Measurements from ENCODE around the gene PROKR1.
"Not testable (repeated sequence)": the region's sequence is repeated elsewhere in the genome, so short reads cannot be mapped to it uniquely, and the experiment has no call there.

PROKR1 gene

DNA sequence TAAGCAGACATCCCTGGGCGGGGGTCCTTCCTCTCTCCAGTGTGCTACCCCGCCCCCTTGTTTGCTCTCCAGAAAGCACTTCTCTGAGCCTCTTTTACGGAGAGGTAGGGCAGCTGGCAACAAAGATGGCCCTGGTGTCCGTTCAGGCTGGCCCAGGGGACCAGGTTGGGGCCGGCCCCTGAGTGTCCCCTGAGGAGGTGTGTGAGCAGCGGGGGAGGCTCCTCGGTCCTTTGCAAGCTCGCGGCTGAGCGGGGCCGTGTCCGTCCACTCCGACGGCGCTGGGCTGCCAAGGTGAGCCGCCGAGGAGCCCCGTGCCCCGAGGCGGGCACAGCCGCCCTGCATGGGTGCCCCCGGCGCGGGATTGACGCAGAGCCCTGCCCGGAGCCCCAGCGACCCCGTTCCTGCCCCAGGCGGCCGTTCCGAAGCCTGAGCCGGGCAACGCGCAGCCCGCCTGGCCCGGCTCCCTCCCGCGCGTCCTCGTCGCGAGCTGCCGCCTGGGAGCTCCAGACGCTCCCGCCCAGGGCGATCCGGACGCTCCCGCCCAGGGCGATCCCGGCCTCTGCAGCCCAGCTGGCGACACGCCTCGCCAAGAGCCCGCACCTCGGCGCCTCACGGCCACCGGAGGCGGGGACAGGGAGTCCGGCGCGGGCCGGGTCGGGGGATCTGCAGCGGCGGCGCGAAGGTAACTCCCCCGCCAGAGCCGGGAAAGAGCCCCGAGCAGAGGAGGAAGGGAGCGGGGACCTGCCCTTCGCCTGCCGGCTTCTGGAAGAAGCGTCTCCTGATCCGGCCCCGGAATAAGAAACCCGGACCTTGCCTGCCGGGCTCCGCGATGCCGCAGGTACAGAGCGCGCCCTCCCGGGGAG is at the start of gene PROKR1:
TSS of gene PROKR1 (plus strand) at position 569 of the 863 bp plus-strand sequence. CDS start 2,243 bp downstream, outside the sequence.
- TF ChIP-seq, protein P1, sequence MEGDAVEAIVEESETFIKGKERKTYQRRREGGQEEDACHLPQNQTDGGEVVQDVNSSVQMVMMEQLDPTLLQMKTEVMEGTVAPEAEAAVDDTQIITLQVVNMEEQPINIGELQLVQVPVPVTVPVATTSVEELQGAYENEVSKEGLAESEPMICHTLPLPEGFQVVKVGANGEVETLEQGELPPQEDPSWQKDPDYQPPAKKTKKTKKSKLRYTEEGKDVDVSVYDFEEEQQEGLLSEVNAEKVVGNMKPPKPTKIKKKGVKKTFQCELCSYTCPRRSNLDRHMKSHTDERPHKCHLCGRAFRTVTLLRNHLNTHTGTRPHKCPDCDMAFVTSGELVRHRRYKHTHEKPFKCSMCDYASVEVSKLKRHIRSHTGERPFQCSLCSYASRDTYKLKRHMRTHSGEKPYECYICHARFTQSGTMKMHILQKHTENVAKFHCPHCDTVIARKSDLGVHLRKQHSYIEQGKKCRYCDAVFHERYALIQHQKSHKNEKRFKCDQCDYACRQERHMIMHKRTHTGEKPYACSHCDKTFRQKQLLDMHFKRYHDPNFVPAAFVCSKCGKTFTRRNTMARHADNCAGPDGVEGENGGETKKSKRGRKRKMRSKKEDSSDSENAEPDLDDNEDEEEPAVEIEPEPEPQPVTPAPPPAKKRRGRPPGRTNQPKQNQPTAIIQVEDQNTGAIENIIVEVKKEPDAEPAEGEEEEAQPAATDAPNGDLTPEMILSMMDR (IDR thresholded peaks at IDR 0.05; ENCODE audit: control insufficient read depth, insufficient read depth, low read depth, low read length, missing control alignments), result no peak
- DNase-seq (ENCODE audit: low read depth), result no peak
- H3K4me3 ChIP-seq (ENCODE audit: control insufficient read depth, low read depth, low read length), result peak within 1 kb of the TSS; percentile 13

DNA sequence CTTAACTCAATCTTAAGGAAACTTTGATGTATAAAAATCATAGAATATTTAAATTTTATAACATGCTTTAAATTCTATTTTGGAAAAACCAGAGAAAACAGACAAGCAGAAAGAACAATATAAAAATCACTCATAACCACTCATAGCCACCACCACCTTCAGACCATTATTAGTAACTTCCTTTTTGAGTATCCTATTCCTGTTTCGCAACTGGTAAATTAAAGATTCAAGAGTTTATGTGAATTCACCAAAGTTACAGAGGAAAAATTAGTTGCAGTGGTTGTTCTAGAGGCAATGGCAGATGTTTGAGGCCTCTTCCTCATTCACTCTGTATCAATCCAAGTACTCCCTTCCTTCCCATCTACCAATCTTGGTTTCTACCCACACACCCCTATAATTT is 49.3 kb upstream of the PROKR1 start:
- DNase-seq (ENCODE audit: low read depth), result no peak
- H3K4me3 ChIP-seq (ENCODE audit: control insufficient read depth, low read depth, low read length), result no peak overlapping the region
- TF ChIP-seq, protein P1 (IDR thresholded peaks at IDR 0.05; ENCODE audit: control insufficient read depth, insufficient read depth, low read depth, low read length, missing control alignments), result no peak

DNA sequence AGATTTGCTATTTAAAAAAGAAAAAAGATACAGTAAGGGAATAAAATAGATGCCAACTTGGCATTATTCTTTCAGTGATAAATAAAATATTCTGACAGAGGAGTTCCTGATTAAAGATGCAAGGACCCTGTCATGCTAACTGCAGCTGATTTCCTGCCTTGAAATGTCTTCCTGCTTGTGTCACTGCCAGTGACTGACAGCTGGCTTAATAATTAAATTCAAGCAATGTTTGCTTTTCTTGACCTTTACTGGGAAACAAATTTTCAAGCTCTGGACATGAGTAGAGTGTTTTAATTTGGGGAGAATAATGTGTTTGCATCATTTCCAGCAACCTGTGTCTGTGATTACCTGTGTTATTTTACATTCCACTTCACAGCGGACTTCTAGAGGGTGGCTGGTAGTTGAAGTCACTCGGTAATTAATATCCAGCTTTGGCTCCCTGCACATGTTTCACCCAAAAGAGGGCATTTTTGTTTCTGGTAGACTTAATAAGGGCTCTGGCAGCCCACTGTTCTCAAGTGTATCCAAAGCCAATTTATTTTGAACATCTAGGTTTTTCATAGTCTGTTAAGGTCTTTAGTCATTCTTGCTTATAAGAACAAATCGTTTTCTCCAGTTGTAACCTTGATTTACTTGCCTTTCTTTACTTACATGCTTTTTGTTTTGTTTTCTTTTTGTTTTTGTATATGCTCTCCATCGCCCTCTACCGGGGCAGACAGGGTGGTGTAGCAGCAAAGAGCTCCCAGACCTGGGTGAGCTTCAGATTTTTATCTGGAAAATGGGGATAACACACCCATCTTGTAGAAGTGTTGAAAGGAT is 48.5 kb upstream of the PROKR1 start:
- no peak overlapping the region for H3K4me3 ChIP-seq (ENCODE audit: control insufficient read depth, low read depth, low read length)
- TF ChIP-seq, protein P1 (IDR thresholded peaks at IDR 0.05; ENCODE audit: control insufficient read depth, insufficient read depth, low read depth, low read length, missing control alignments), result peak; percentile 88
- peak; percentile 4 for DNase-seq (ENCODE audit: low read depth)

DNA sequence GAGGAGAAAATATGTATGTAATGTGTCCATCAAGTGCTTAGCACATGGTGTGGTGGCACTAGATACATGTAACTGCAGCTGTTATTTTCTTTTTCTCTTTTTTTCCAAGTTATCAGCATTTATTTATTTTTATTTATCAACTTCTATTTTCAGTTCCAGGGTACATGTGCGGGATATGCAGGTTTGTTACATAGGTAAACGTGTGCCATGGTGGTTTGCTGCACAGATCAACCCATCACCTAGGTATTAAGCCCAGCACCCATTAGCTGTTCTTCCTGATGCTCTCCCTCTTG is 47.9 kb upstream of the PROKR1 start:
- DNase-seq (ENCODE audit: low read depth); H3K4me3 ChIP-seq (ENCODE audit: control insufficient read depth, low read depth, low read length): not testable (repeated sequence)

DNA sequence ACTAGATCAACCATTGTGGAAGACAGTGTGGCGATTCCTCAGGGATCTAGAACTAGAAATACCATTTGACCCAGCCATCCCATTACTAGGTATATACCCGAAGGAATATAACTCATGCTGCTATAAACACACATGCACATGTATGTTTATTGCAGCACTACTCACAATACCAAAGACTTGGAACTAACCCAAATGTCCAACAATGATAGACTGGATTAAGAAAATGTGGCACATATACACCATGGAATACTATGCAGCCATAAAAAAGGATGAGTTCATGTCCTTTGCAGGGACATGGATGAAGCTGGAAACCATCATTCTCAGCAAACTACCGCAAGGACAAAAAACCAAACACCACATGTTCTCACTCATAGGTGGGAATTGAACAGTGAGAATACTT is 42.9 kb upstream of the PROKR1 start:
- not testable (repeated sequence) for H3K4me3 ChIP-seq (ENCODE audit: control insufficient read depth, low read depth, low read length); DNase-seq (ENCODE audit: low read depth)

- H3K4me3 ChIP-seq (ENCODE audit: control insufficient read depth, low read depth, low read length), result no peak overlapping the region
- TF ChIP-seq, protein P1 (IDR thresholded peaks at IDR 0.05; ENCODE audit: control insufficient read depth, insufficient read depth, low read depth, low read length, missing control alignments), result no peak
- DNase-seq (ENCODE audit: low read depth), result no peak
Measured at GRCh38 chr2:68603059-68603458, 40.3 kb upstream of the PROKR1 start.

- no peak for DNase-seq (ENCODE audit: low read depth)
- no peak overlapping the region for H3K4me3 ChIP-seq (ENCODE audit: control insufficient read depth, low read depth, low read length)
- TF ChIP-seq, protein P1 (IDR thresholded peaks at IDR 0.05; ENCODE audit: control insufficient read depth, insufficient read depth, low read depth, low read length, missing control alignments), result no peak
Measured at GRCh38 chr2:68604077-68604476, 39.3 kb upstream of the PROKR1 start.
